22Rv1 (cell line): ENCODE results near the gene IGSF9.

Source experiments
- ZFX ChIP-seq: fragments of 450-650 bp; IDR thresholded peaks from 2 replicates; pipeline ENCODE4 v1.6.1; 2017; ENCODE audit warnings: antibody characterized with exemption, borderline replicate concordance
- TF ChIP-seq, protein P1 (sequence below): fragments of 450-650 bp; IDR thresholded peaks from 2 replicates; pipeline ENCODE4 v1.5.1; 2017; ENCODE audit warnings: mild to moderate bottlenecking

DNA sequence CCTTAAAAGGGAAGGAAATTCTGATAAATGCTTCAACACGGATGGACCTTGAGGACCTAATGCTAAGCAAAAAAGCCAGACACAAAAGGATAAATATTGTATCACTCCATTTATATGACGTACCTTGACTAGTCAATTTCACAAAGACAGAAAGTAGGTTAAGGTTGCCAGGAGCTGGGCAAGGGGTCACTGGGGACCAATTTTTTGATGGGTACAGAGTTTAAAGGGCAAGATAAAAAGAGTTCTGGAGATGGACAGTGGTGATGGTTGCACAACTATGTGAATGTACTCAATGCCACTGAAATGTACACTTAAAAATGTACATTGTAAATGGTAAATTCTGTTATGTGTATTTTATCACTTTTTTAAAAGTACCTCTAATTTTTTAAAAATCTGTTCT, 40.7 kb upstream of the IGSF9 start:
- TF ChIP-seq, protein P1, sequence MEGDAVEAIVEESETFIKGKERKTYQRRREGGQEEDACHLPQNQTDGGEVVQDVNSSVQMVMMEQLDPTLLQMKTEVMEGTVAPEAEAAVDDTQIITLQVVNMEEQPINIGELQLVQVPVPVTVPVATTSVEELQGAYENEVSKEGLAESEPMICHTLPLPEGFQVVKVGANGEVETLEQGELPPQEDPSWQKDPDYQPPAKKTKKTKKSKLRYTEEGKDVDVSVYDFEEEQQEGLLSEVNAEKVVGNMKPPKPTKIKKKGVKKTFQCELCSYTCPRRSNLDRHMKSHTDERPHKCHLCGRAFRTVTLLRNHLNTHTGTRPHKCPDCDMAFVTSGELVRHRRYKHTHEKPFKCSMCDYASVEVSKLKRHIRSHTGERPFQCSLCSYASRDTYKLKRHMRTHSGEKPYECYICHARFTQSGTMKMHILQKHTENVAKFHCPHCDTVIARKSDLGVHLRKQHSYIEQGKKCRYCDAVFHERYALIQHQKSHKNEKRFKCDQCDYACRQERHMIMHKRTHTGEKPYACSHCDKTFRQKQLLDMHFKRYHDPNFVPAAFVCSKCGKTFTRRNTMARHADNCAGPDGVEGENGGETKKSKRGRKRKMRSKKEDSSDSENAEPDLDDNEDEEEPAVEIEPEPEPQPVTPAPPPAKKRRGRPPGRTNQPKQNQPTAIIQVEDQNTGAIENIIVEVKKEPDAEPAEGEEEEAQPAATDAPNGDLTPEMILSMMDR: no peak
- no peak for TF ChIP-seq ZFX
